Gastrocnemius medialis (tissue), 4 donors: ENCODE results near the gene CPPED1. TPM values are rescaled to one million over a fixed set of nuclear protein-coding genes. Genes with fewer than 3 reads are reported as not detected.

Source experiments
- ATAC-seq, 2 donors: fragments of 150-250 bp; one replicate each; pipeline ENCODE4 v1.9.1; 2016
- DNase-seq, 2 donors: peaks; one replicate each; pipeline ENCODE4 v3.0.0-alpha.2; 2019
- H3K27ac ChIP-seq, 4 donors: fragments of 200-600 bp; sonication (generic); 1 replicate in 1 of 4; 2 replicates in 3 of 4; pipeline ENCODE4 v1.5.1; 2016 to 2018; ENCODE audit warnings: mild to moderate bottlenecking in 2 of 4, moderate library complexity in 1 of 4
- H3K27me3 ChIP-seq, 3 donors: fragments of 200-600 bp; sonication (generic) in 2 of 3; 1 replicate in 1 of 3; 2 replicates in 2 of 3; pipeline versions ENCODE4 v1.5.1 to v1.6.0; 2016 to 2019; ENCODE audit warnings: mild to moderate bottlenecking in 1 of 3, moderate library complexity in 1 of 3
- H3K36me3 ChIP-seq, 2 donors: fragments of 200-600 bp; sonication (generic) in 1 of 2; one replicate each; pipeline ENCODE4 v1.5.1; 2017 to 2018
- H3K4me1 ChIP-seq, 2 donors: fragments of 200-600 bp; sonication (generic) in 1 of 2; one replicate each; pipeline ENCODE4 v1.5.1; 2016 to 2017; ENCODE audit warnings: mild to moderate bottlenecking in 2 of 2
- H3K4me3 ChIP-seq, 4 donors: fragments of 200-600 bp; sonication (generic) in 3 of 4; 1 replicate in 1 of 4; 2 replicates in 3 of 4; pipeline ENCODE4 v1.5.1; 2016 to 2019; ENCODE audit warnings: mild to moderate bottlenecking in 2 of 4
- H3K9me3 ChIP-seq, 3 donors: fragments of 200-600 bp; sonication (generic) in 2 of 3; 1 replicate in 1 of 3; 2 replicates in 2 of 3; pipeline ENCODE4 v1.5.1; 2016 to 2019
- CTCF ChIP-seq, 5 experiments: fragments of 450-650 bp in 3 of 5; fragments of 200-600 bp in 2 of 5; sonication (generic) in 2 of 5; IDR thresholded peaks in 4 of 5; conservative IDR thresholded peaks in 1 of 5; 1 replicate in 4 of 5; 2 replicates in 1 of 5; pipeline ENCODE4 v1.5.1; 2016 to 2019; ENCODE audit warnings: antibody characterized with exemption in 5 of 5, mild to moderate bottlenecking in 3 of 5, moderate library complexity in 3 of 5
- POLR2A ChIP-seq, 2 donors: fragments of 450-650 bp; IDR thresholded peaks; one replicate each; pipeline ENCODE4 v1.6.1; 2017; ENCODE audit warnings: antibody characterized with exemption in 2 of 2, mild to moderate bottlenecking in 2 of 2, moderate library complexity in 2 of 2
- in situ Hi-C, 4 donors: fragments of 200-750 bp; cut with MboI; loops; one replicate each; pipeline versions ENCODE4 v1.15.0 to v1.8.0; 2017; ENCODE audit warnings: low sequenced_read_pairs in 4 of 4
- intact Hi-C: fragments of 100-400 bp; cut with DNase I; formaldehyde crosslinking; loops from one replicate; pipeline ENCODE4 v1.15.1; 2023; ENCODE audit warnings: low total_unique reads
- total RNA-seq, 4 donors: library from RNA; depleted of rRNA; stranded (reverse); fragments of >200 nt; gene quantifications; one replicate each; pipeline versions ENCODE4 v1.1.0 to v1.2.3, GENCODE V29; 2016

Gene CPPED1
- total RNA-seq, 4 donors from 2014 or later = 2.8 to 8.7 (median 6.6) TPM

GRCh38 chr16:12653820-12654392 is 149.8 kb downstream of the CPPED1 start:
- Histone ChIP-seq H3K4me1 (no peaks in the 10 kb centered on the region), H3K36me3 (no peaks in the 10 kb centered on the region), H3K27me3 (no peaks in the 10 kb centered on the region), H3K4me3 (no peak overlapping the region), H3K27ac (no peak overlapping the region), H3K9me3 (peaks cover 0 to 8% (median 0%) of the 10 kb centered on the region in 3 donors)
- TF ChIP-seq CTCF (IDR thresholded peaks at IDR 0.05 in 4 of 5, conservative IDR thresholded peaks at IDR 0.05 in 1 of 5) (no peak), POLR2A (IDR thresholded peaks at IDR 0.05) (no peak)
- intact Hi-C loops (no loop called here), in situ Hi-C loops (loop anchor here in 1 of 4 donors (25.0 kb wide), 1 partner anchor 108 kb away; no protein-coding TSS in a partner anchor)
- no peak for ATAC-seq
- DNase-seq = no peak

GRCh38 chr16:12652924-12653323 is 150.8 kb downstream of the CPPED1 start:
- DNase-seq (no peak), ATAC-seq (no peak)
- no peaks in the 10 kb centered on the region for H3K27me3 ChIP-seq
- TF ChIP-seq POLR2A (IDR thresholded peaks at IDR 0.05) = no peak
- TF ChIP-seq CTCF (IDR thresholded peaks at IDR 0.05 in 4 of 5, conservative IDR thresholded peaks at IDR 0.05 in 1 of 5) = no peak
- H3K4me3 ChIP-seq = no peak overlapping the region
- in situ Hi-C loops (loop anchor here in 1 of 4 donors (25.0 kb wide), 1 partner anchor 109 kb away; no protein-coding TSS in a partner anchor), intact Hi-C loops (no loop called here)
- H3K36me3 ChIP-seq = no peaks in the 10 kb centered on the region
- H3K9me3 ChIP-seq = peaks cover 0 to 4% (median 0%) of the 10 kb centered on the region in 3 donors
- H3K27ac ChIP-seq = no peak overlapping the region
- H3K4me1 ChIP-seq = no peaks in the 10 kb centered on the region

- in situ Hi-C loops = loop anchor here in 1 of 4 donors (25.0 kb wide), 1 partner anchor 110 kb away; no protein-coding TSS in a partner anchor
- no peaks in the 10 kb centered on the region for H3K27me3 ChIP-seq
- no peaks in the 10 kb centered on the region for H3K9me3 ChIP-seq
- no peak overlapping the region for H3K4me3 ChIP-seq
- H3K4me1 ChIP-seq = no peaks in the 10 kb centered on the region
- no peaks in the 10 kb centered on the region for H3K36me3 ChIP-seq
- no peak for TF ChIP-seq POLR2A (IDR thresholded peaks at IDR 0.05)
- TF ChIP-seq CTCF (IDR thresholded peaks at IDR 0.05 in 4 of 5, conservative IDR thresholded peaks at IDR 0.05 in 1 of 5) = no peak
- no peak overlapping the region for H3K27ac ChIP-seq
- intact Hi-C loops = no loop called here
- ATAC-seq (no peak), DNase-seq (no peak)
Observed at GRCh38 chr16:12651765-12652512, 151.7 kb downstream of the CPPED1 start.

GRCh38 chr16:12649356-12649755 is 154.3 kb downstream of the CPPED1 start:
- ATAC-seq (no peak), DNase-seq (no peak)
- in situ Hi-C loops (no loop called here), intact Hi-C loops (no loop called here)
- H3K9me3 ChIP-seq = no peaks in the 10 kb centered on the region
- H3K27me3 ChIP-seq = no peaks in the 10 kb centered on the region
- no peak for TF ChIP-seq POLR2A (IDR thresholded peaks at IDR 0.05)
- no peak for TF ChIP-seq CTCF (IDR thresholded peaks at IDR 0.05 in 4 of 5, conservative IDR thresholded peaks at IDR 0.05 in 1 of 5)
- H3K4me1 ChIP-seq = no peaks in the 10 kb centered on the region
- no peaks in the 10 kb centered on the region for H3K36me3 ChIP-seq
- no peak overlapping the region for H3K27ac ChIP-seq
- no peak overlapping the region for H3K4me3 ChIP-seq
